Measurements from ENCODE around the gene FCGBP.

FCGBP gene

GRCh38 chr19:39946532-39946931 is 12.1 kb upstream of the FCGBP start:
- no peak for DNase-seq (ENCODE audit: low read depth)

- DNase-seq (ENCODE audit: low read depth), result no peak
These were observed 9.2 kb upstream of the FCGBP start for GRCh38 chr19:39943586-39943985.

GRCh38 chr19:39942366-39942730 is 7.9 kb upstream of the FCGBP start:
- no peak for DNase-seq (ENCODE audit: low read depth)

GRCh38 chr19:39941615-39942365 is 7.4 kb upstream of the FCGBP start:
- no peak for DNase-seq (ENCODE audit: low read depth)

- no peak for DNase-seq (ENCODE audit: low read depth)
These were observed 6.7 kb upstream of the FCGBP start for GRCh38 chr19:39941151-39941550.

GRCh38 chr19:39940221-39940833 is 5.9 kb upstream of the FCGBP start:
- no peak for DNase-seq (ENCODE audit: low read depth)

GRCh38 chr19:39939556-39939955 is 5.1 kb upstream of the FCGBP start:
- DNase-seq (ENCODE audit: low read depth), result no peak

GRCh38 chr19:39937787-39938186 is 3.4 kb upstream of the FCGBP start:
- DNase-seq (ENCODE audit: low read depth), result no peak

- no peak for DNase-seq (ENCODE audit: low read depth)
These were observed 2.8 kb upstream of the FCGBP start for GRCh38 chr19:39937094-39937720.

GRCh38 chr19:39936622-39937021 is 2.2 kb upstream of the FCGBP start:
- DNase-seq (ENCODE audit: low read depth), result no peak

- no peak for DNase-seq (ENCODE audit: low read depth)
These were observed 1.6 kb upstream of the FCGBP start for GRCh38 chr19:39936020-39936419.

GRCh38 chr19:39935364-39935661 is 879 bp upstream of the FCGBP start:
- no peak for DNase-seq (ENCODE audit: low read depth)

GRCh38 chr19:39929750-39930149 is 4.7 kb downstream of the FCGBP start:
- no peak for DNase-seq (ENCODE audit: low read depth)

- DNase-seq (ENCODE audit: low read depth), result no peak
These were observed 6.1 kb downstream of the FCGBP start for GRCh38 chr19:39928357-39928725.

GRCh38 chr19:39927524-39928356 is 6.7 kb downstream of the FCGBP start:
- no peak for DNase-seq (ENCODE audit: low read depth)

- no peak for DNase-seq (ENCODE audit: low read depth)
These were observed 7.4 kb downstream of the FCGBP start for GRCh38 chr19:39927076-39927475.

- no peak for DNase-seq (ENCODE audit: low read depth)
These were observed 8.2 kb downstream of the FCGBP start for GRCh38 chr19:39926170-39926760.

- no peak for DNase-seq (ENCODE audit: low read depth)
These were observed 9.5 kb downstream of the FCGBP start for GRCh38 chr19:39924952-39925351.

- DNase-seq (ENCODE audit: low read depth), result no peak
These were observed 10.0 kb downstream of the FCGBP start for GRCh38 chr19:39924389-39924788.

- DNase-seq (ENCODE audit: low read depth), result no peak
These were observed 10.6 kb downstream of the FCGBP start for GRCh38 chr19:39923862-39924261.

- no peak for DNase-seq (ENCODE audit: low read depth)
These were observed 14.5 kb downstream of the FCGBP start for GRCh38 chr19:39919976-39920375.

GRCh38 chr19:39918183-39918651 is 16.2 kb downstream of the FCGBP start:
- no peak for DNase-seq (ENCODE audit: low read depth)
